Type B pancreatic cell (in vitro differentiated cells): ENCODE data around the gene CHRFAM7A. TPM values are rescaled to one million over a fixed set of nuclear protein-coding genes. Genes with fewer than 3 reads are reported as not detected.
"Not testable (repeated sequence)": the region's sequence is repeated elsewhere in the genome, so short reads cannot be mapped to it uniquely, and the experiment has no call there.

Source experiments
- DNase-seq: peaks from one replicate; pipeline ENCODE4 v3.0.0; 2021; ENCODE audit warnings: mixed read lengths; ENCODE audit not compliant: unreplicated experiment; ENCODE audit errors: extremely low spot score
- H3K27ac Mint-ChIP-seq: 2 replicates; pipeline ENCODE4 v1.8.0; 2021; ENCODE audit warnings: mild to moderate bottlenecking, mixed read lengths
- H3K27me3 Mint-ChIP-seq: 2 replicates; pipeline ENCODE4 v1.8.0; 2021; ENCODE audit warnings: mixed read lengths
- H3K36me3 Mint-ChIP-seq: 2 replicates; pipeline ENCODE4 v1.8.0; 2021; ENCODE audit warnings: mixed read lengths
- H3K4me1 Mint-ChIP-seq: one replicate; pipeline ENCODE4 v1.8.0; 2021; ENCODE audit warnings: mixed read lengths; ENCODE audit not compliant: unreplicated experiment
- H3K4me3 Mint-ChIP-seq: 2 replicates; pipeline ENCODE4 v1.8.0; 2021; ENCODE audit warnings: mild to moderate bottlenecking, mixed read lengths
- H3K9me3 Mint-ChIP-seq: 2 replicates; pipeline ENCODE4 v1.8.0; 2021; ENCODE audit warnings: mixed read lengths
- CTCF ChIP-seq: fragments of 200-600 bp; sonication (generic); conservative IDR thresholded peaks from 2 replicates; pipeline ENCODE4 v1.5.0; 2021; ENCODE audit warnings: antibody characterized with exemption, mild to moderate bottlenecking
- long read RNA-seq: library from polyadenylated mRNA; unstranded; transcript quantifications from one replicate; pipeline ENCODE4 v2.0.0, GENCODE V29; 2020
- total RNA-seq: library from RNA; stranded (reverse); gene quantifications from 2 replicates; pipeline ENCODE4 v1.2.1, GENCODE V29; 2021; ENCODE audit warnings: low replicate concordance

The CHRFAM7A gene
- total RNA-seq = 0.55 and 3.8 TPM in 2 replicates
- long read RNA-seq, partial matches to known transcripts = 2 of 2 reads
- long read RNA-seq, other reads (novel, unspliced or antisense) = 0 of 2 reads

GRCh38 chr15:30392766-30393663 is at the start of gene CHRFAM7A:
TSS of gene CHRFAM7A (minus strand) at chr15:30393540. CDS start at chr15:30383351, 10,189 bp downstream.
- not testable (repeated sequence) for H3K4me3 Mint-ChIP-seq, H3K27me3 Mint-ChIP-seq, H3K4me1 Mint-ChIP-seq, H3K27ac Mint-ChIP-seq, H3K36me3 Mint-ChIP-seq, DNase-seq, H3K9me3 Mint-ChIP-seq

DNA sequence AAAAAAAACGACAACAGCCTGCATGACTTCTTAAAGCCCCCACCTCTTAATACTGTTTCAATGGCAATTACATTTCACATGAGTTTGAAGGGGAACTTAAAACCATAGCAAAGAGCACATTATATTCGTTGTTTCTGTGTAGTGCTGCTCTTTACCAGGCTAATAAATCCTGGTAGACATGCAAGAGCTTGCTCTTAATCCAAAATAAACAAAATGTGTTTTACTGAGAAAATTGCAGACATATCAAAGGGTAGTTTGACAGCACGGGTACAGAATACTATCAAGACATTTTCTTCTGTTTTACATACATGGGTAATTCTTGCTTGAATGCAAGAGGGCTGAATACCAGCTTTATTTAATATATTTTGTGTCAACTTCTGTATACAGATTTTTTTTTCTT is 45.0 kb upstream of the CHRFAM7A start:
- not testable (repeated sequence) for H3K4me3 Mint-ChIP-seq, DNase-seq, H3K9me3 Mint-ChIP-seq, H3K36me3 Mint-ChIP-seq, H3K27me3 Mint-ChIP-seq, H3K27ac Mint-ChIP-seq, H3K4me1 Mint-ChIP-seq

DNA sequence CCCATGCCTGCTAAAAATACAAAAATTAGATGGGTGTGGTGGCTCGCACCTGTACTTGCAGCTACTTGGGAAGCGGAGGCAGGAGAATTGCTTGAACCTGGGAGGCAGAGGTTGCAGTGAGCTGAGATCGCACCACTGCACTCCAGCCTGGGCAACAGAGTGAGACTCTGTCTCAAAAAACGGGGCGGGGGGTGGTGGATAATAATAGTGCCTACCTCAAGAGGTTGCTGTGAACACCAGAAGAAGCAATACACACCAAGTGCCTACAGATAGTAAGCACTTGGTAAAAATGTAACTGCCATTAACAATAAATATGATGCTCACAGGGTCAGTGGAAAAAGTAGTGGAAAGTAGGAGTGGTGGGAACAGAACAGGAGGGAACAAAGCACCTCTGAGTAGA is 42.5 kb upstream of the CHRFAM7A start:
- H3K4me1 Mint-ChIP-seq, H3K27me3 Mint-ChIP-seq, H3K9me3 Mint-ChIP-seq, H3K4me3 Mint-ChIP-seq, H3K27ac Mint-ChIP-seq, H3K36me3 Mint-ChIP-seq: not testable (repeated sequence)
- DNase-seq = peak; percentile 34

- not testable (repeated sequence) for H3K4me1 Mint-ChIP-seq, H3K4me3 Mint-ChIP-seq, H3K27me3 Mint-ChIP-seq, DNase-seq, H3K9me3 Mint-ChIP-seq, H3K36me3 Mint-ChIP-seq, H3K27ac Mint-ChIP-seq
Observed at GRCh38 chr15:30420723-30421122, 27.4 kb upstream of the CHRFAM7A start.

- H3K9me3 Mint-ChIP-seq, H3K36me3 Mint-ChIP-seq, DNase-seq, H3K27ac Mint-ChIP-seq, H3K4me1 Mint-ChIP-seq, H3K27me3 Mint-ChIP-seq, H3K4me3 Mint-ChIP-seq: not testable (repeated sequence)
Observed at GRCh38 chr15:30414160-30414559, 20.8 kb upstream of the CHRFAM7A start, which contains the start of gene GOLGA8R. TSS of gene GOLGA8R (minus strand) at chr15:30414260. CDS start at chr15:30414162, 98 bp downstream.

GRCh38 chr15:30407636-30408035 is 14.3 kb upstream of the CHRFAM7A start:
- peak; percentile 48 for DNase-seq
- H3K4me3 Mint-ChIP-seq, H3K36me3 Mint-ChIP-seq, H3K27me3 Mint-ChIP-seq, H3K9me3 Mint-ChIP-seq, H3K4me1 Mint-ChIP-seq, H3K27ac Mint-ChIP-seq: not testable (repeated sequence)

DNA sequence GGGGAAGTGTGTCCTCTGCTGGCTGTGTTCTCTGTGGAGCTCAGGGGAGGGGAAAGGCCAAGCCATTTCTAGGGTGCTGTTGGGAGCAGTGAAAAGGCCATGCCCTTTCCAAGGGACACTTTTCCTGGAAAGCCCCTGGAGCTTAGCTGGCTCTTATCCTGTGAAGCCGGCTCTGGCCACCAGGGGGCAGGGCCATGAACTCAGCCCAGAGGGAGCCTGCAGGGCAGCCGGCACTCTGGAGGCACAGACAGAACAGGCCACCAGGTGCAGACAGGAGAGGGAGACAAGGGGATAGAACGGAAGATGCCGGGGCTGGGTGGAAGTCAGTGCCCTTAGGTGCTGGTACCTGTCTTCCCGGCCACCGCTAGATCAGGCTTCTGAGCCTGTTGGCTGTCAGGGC is 5.6 kb upstream of the CHRFAM7A start:
- not testable (repeated sequence) for H3K9me3 Mint-ChIP-seq, H3K4me3 Mint-ChIP-seq

DNA sequence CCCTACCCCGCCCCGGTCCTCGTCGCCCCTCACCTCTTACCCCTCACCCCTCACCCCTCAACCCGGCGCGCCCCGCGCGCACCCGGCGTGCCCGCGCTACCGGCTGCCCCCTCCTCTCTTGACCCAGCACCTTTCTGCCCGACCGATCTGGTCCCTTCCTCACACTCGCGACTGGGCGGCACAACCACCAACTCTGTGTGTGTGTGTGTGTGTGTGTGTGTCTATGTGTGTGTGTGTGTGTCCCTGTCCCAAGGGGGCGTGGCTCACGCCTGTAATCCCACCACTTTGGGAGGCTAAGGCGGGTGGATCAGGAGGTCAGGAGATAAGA is 288 bp upstream of the CHRFAM7A start:
- not testable (repeated sequence) for H3K9me3 Mint-ChIP-seq, H3K27ac Mint-ChIP-seq, H3K4me1 Mint-ChIP-seq, DNase-seq, H3K27me3 Mint-ChIP-seq, H3K4me3 Mint-ChIP-seq, H3K36me3 Mint-ChIP-seq

More for the DNA sequence above, 5.6 kb upstream of the CHRFAM7A start:
- TF ChIP-seq CTCF = peak; percentile 61
- H3K27ac Mint-ChIP-seq, H3K27me3 Mint-ChIP-seq, H3K36me3 Mint-ChIP-seq, H3K4me1 Mint-ChIP-seq: not testable (repeated sequence)
- peak; percentile 70 for DNase-seq

- not testable (repeated sequence) for H3K36me3 Mint-ChIP-seq, H3K4me3 Mint-ChIP-seq, H3K27me3 Mint-ChIP-seq, H3K4me1 Mint-ChIP-seq, H3K9me3 Mint-ChIP-seq, H3K27ac Mint-ChIP-seq, DNase-seq
Observed at GRCh38 chr15:30386318-30386887, 6.9 kb downstream of the CHRFAM7A start.

DNA sequence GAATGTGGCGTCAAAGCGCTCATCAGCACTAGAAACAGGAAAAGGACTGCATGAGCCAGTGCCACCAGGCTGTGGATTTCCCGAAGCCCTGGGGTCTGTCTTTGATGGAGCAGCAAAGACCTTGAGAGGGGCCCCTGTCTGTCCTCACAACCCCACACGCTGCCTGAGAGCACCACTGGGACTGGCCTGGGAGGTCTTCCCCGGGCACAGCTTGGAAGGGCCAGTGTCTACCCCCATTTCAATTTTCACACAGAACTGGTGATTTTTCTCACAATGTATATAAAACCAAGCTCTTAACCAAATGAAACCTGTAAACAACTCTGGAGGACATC is 16.3 kb downstream of the CHRFAM7A start:
- not testable (repeated sequence) for DNase-seq, H3K9me3 Mint-ChIP-seq, H3K27me3 Mint-ChIP-seq, H3K4me1 Mint-ChIP-seq, H3K27ac Mint-ChIP-seq, H3K4me3 Mint-ChIP-seq, H3K36me3 Mint-ChIP-seq

- H3K9me3 Mint-ChIP-seq, H3K27me3 Mint-ChIP-seq, H3K4me1 Mint-ChIP-seq, H3K4me3 Mint-ChIP-seq, H3K36me3 Mint-ChIP-seq, DNase-seq, H3K27ac Mint-ChIP-seq: not testable (repeated sequence)
Observed at GRCh38 chr15:30376375-30377081, 16.8 kb downstream of the CHRFAM7A start.

DNA sequence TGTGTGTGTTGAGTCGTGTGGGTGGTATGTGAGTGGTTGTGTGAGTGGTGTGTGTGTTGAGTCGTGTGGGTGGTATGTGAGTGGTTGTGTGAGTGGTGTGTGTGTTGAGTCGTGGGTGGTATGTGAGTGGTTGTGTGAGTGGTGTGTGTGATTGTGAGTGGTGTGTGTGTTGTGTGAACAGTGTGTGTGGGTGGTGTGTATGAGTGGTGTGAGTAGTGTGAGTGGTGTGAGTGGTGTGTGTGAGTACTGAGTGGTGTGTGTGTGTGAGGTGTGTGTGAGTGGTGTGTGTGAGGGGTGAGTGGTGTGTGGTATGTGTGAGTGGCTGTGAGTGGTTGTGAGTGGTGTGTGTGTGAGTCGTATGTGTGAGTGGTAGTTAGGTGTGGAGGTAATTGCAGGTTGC is 17.5 kb downstream of the CHRFAM7A start:
- not testable (repeated sequence) for H3K36me3 Mint-ChIP-seq, H3K27ac Mint-ChIP-seq, H3K27me3 Mint-ChIP-seq, H3K9me3 Mint-ChIP-seq, H3K4me3 Mint-ChIP-seq, H3K4me1 Mint-ChIP-seq
- peak; percentile 13 for DNase-seq

DNA sequence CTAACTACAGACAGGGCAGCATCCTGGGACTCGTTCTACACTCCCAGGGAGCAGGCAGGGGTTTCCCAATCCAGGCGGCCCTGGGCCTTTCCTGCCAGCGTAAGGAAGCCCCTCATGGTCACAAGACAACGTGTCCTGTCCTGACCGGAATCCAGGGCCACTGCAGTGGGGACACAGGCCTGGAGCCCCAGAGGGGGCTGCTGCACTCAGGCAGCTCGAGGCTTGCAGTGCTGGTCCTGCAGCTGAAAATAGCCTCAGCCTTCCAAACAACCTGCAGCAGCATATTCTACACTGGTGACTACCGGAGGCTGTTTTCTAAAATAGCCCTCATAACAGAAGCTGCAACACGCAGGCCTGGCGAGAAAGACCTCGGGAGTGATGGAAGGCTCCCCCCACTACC is 18.5 kb downstream of the CHRFAM7A start:
- not testable (repeated sequence) for H3K36me3 Mint-ChIP-seq, H3K4me1 Mint-ChIP-seq, H3K9me3 Mint-ChIP-seq, H3K27ac Mint-ChIP-seq, H3K4me3 Mint-ChIP-seq, H3K27me3 Mint-ChIP-seq
- DNase-seq = peak; percentile 36
